Vagina (tissue), 2 donors: ENCODE results near the gene SEMA5B.

Experiments used
- CTCF ChIP-seq, 3 experiments: fragments of 450-650 bp in 2 of 3; fragments of 200-600 bp in 1 of 3; sonication (generic) in 1 of 3; IDR thresholded peaks; one replicate each; pipeline ENCODE4 v1.5.1; 2017 to 2019; ENCODE audit warnings: antibody characterized with exemption in 3 of 3, mild to moderate bottlenecking in 2 of 3, moderate library complexity in 2 of 3
- POLR2A ChIP-seq, 2 donors: fragments of 450-650 bp; IDR thresholded peaks; one replicate each; pipeline ENCODE4 v1.6.1; 2017; ENCODE audit warnings: antibody characterized with exemption in 2 of 2, mild to moderate bottlenecking in 2 of 2, moderate library complexity in 2 of 2
- POLR2AphosphoS5 ChIP-seq, 2 donors: sonication (generic); formaldehyde crosslinking; IDR thresholded peaks; one replicate each; pipeline ENCODE4 v1.9.0; 2017; ENCODE audit warnings: antibody characterized with exemption in 2 of 2, mild to moderate bottlenecking in 2 of 2, low read depth in 1 of 2; ENCODE audit not compliant: insufficient read depth in 1 of 2

- no peak for TF ChIP-seq CTCF (IDR thresholded peaks at IDR 0.05)
- TF ChIP-seq POLR2A (IDR thresholded peaks at IDR 0.05): no peak
- no peak for TF ChIP-seq POLR2AphosphoS5 (IDR thresholded peaks at IDR 0.05; ENCODE audit: insufficient read depth in 1 of 2, low read depth in 1 of 2)
These were observed 103.5 kb downstream of the SEMA5B start for GRCh38 chr3:122924056-122924455.
